22Rv1 (cell line): ENCODE data around the gene PSG5.

ENCODE experiments used
- ZFX ChIP-seq: fragments of 450-650 bp; IDR thresholded peaks from 2 replicates; pipeline ENCODE4 v1.6.1; 2017; ENCODE audit warnings: antibody characterized with exemption, borderline replicate concordance
- TF ChIP-seq, protein P1 (sequence below): fragments of 450-650 bp; IDR thresholded peaks from 2 replicates; pipeline ENCODE4 v1.5.1; 2017; ENCODE audit warnings: mild to moderate bottlenecking

DNA sequence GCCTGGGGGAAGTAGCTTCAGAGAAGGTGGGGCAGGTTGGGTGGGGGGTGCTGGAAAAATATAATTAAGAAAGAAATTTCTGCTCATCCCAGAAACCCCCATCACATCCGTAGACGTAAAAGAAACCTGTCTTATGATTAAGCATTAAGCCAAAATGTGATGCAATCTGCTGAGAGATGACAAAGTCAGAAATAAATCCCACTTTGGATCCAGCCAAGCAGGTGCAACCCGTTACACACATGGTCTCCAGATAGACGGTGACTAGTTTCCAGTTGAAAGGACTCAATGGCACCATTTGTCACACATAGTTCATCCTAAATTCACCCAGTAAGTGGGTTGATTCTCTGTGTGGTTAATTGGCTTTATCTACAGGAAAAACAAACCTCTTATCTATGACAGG lies 34.1 kb downstream of the PSG5 start:
- TF ChIP-seq, protein P1, sequence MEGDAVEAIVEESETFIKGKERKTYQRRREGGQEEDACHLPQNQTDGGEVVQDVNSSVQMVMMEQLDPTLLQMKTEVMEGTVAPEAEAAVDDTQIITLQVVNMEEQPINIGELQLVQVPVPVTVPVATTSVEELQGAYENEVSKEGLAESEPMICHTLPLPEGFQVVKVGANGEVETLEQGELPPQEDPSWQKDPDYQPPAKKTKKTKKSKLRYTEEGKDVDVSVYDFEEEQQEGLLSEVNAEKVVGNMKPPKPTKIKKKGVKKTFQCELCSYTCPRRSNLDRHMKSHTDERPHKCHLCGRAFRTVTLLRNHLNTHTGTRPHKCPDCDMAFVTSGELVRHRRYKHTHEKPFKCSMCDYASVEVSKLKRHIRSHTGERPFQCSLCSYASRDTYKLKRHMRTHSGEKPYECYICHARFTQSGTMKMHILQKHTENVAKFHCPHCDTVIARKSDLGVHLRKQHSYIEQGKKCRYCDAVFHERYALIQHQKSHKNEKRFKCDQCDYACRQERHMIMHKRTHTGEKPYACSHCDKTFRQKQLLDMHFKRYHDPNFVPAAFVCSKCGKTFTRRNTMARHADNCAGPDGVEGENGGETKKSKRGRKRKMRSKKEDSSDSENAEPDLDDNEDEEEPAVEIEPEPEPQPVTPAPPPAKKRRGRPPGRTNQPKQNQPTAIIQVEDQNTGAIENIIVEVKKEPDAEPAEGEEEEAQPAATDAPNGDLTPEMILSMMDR = no peak
- TF ChIP-seq ZFX = no peak
